CD14-positive monocyte (primary cell): Measurements from ENCODE around the gene HECTD1. TPM values are rescaled to one million over a fixed set of nuclear protein-coding genes. Genes with fewer than 3 reads are reported as not detected.

Experiments
- DNase-seq, 3 donors: peaks; one replicate each; pipeline ENCODE4 v3.0.0-alpha.2; 2011 to 2022
- H2AFZ ChIP-seq: 2 replicates; pipeline ENCODE4 v1.6.0; 2012; ENCODE audit warnings: mild to moderate bottlenecking, low read depth, low read length, inconsistent platforms; ENCODE audit not compliant: insufficient read depth, poor library complexity, severe bottlenecking
- H3K27ac ChIP-seq, 2 donors: 1 replicate in 1 of 2; 2 replicates in 1 of 2; pipeline ENCODE4 v1.5.1; 2012 to 2013; ENCODE audit warnings: low read length in 2 of 2, control low read depth in 1 of 2, inconsistent platforms in 1 of 2, low read depth in 1 of 2, mild to moderate bottlenecking in 1 of 2
- H3K27me3 ChIP-seq, 2 donors: one replicate each; pipeline versions ENCODE4 v1.6.0 to v1.6.1; 2011 to 2013; ENCODE audit warnings: low read length in 2 of 2; ENCODE audit not compliant: control insufficient read depth in 2 of 2, insufficient read depth in 2 of 2
- H3K36me3 ChIP-seq, 2 donors: replicated peaks in 1 of 2; 1 replicate in 1 of 2; 2 replicates in 1 of 2; pipeline versions ENCODE4 v1.5.1 to v1.6.1; 2012 to 2013; ENCODE audit warnings: low read length in 2 of 2, control low read depth in 1 of 2, inconsistent platforms in 1 of 2, mild to moderate bottlenecking in 1 of 2; ENCODE audit not compliant: insufficient read depth in 2 of 2, control insufficient read depth in 1 of 2
- H3K4me1 ChIP-seq, 2 donors: 1 replicate in 1 of 2; 2 replicates in 1 of 2; pipeline versions ENCODE4 v1.5.1 to v1.6.1; 2012 to 2013; ENCODE audit warnings: low read length in 2 of 2, control low read depth in 1 of 2, inconsistent platforms in 1 of 2, mild to moderate bottlenecking in 1 of 2, moderate library complexity in 1 of 2; ENCODE audit not compliant: insufficient read depth in 2 of 2, control insufficient read depth in 1 of 2
- H3K4me2 ChIP-seq: replicated peaks from 2 replicates; pipeline ENCODE3; 2012; ENCODE audit warnings: low read length, moderate library complexity, mild to moderate bottlenecking; ENCODE audit not compliant: poor library complexity, severe bottlenecking; ENCODE audit errors: extremely low read depth
- H3K4me3 ChIP-seq, 3 experiments: fragments of 200-600 bp in 1 of 3; sonication (generic) in 1 of 3; replicated peaks in 1 of 3; 1 replicate in 2 of 3; 2 replicates in 1 of 3; pipeline ENCODE4 v1.5.1; 2011 to 2013; ENCODE audit warnings: low read length in 3 of 3, mild to moderate bottlenecking in 3 of 3, control low read depth in 2 of 3, low read depth in 2 of 3, inconsistent platforms in 1 of 3, moderate library complexity in 1 of 3
- H3K79me2 ChIP-seq: 2 replicates; pipeline ENCODE4 v1.6.0; 2012; ENCODE audit warnings: mild to moderate bottlenecking, control low read depth, inconsistent platforms, low read length, moderate library complexity; ENCODE audit not compliant: insufficient read depth
- H3K9ac ChIP-seq: 2 replicates; pipeline ENCODE4 v1.6.0; 2017; ENCODE audit warnings: low read length, mild to moderate bottlenecking; ENCODE audit not compliant: insufficient read depth, poor library complexity, severe bottlenecking
- H3K9me3 ChIP-seq, 2 donors: replicated peaks in 1 of 2; 1 replicate in 1 of 2; 2 replicates in 1 of 2; pipeline versions ENCODE4 v1.5.1 to v1.6.1; 2012 to 2013; ENCODE audit warnings: low read length in 2 of 2, control low read depth in 1 of 2; ENCODE audit not compliant: control insufficient read depth in 1 of 2, insufficient read depth in 1 of 2
- H4K20me1 ChIP-seq: 2 replicates; pipeline ENCODE4 v1.6.0; 2012; ENCODE audit warnings: mild to moderate bottlenecking, low read length, control low read depth, moderate library complexity; ENCODE audit not compliant: insufficient read depth
- H3K27ac Mint-ChIP-seq, 7 donors: one replicate each; pipeline ENCODE4 v1.8.0; 2020; ENCODE audit warnings: mild to moderate bottlenecking in 7 of 7, mixed read lengths in 7 of 7, moderate library complexity in 6 of 7, inconsistent platforms in 2 of 7
- H3K27me3 Mint-ChIP-seq, 3 donors: one replicate each; pipeline ENCODE4 v1.8.0; 2021 to 2022; ENCODE audit warnings: low read depth in 3 of 3, mild to moderate bottlenecking in 3 of 3, mixed read lengths in 3 of 3, moderate library complexity in 3 of 3, inconsistent platforms in 1 of 3
- H3K36me3 Mint-ChIP-seq, 2 donors: one replicate each; pipeline ENCODE4 v1.8.0; 2020; ENCODE audit warnings: mixed read lengths in 2 of 2, inconsistent platforms in 1 of 2, mild to moderate bottlenecking in 1 of 2
- H3K4me1 Mint-ChIP-seq: one replicate; pipeline ENCODE4 v1.8.0; 2020; ENCODE audit warnings: mild to moderate bottlenecking, mixed read lengths
- H3K4me3 Mint-ChIP-seq, 2 donors: one replicate each; pipeline ENCODE4 v1.8.0; 2020; ENCODE audit warnings: mild to moderate bottlenecking in 2 of 2, mixed read lengths in 2 of 2, moderate library complexity in 1 of 2
- H3K9me3 Mint-ChIP-seq, 7 donors: one replicate each; pipeline ENCODE4 v1.8.0; 2020 to 2022; ENCODE audit warnings: mixed read lengths in 7 of 7, mild to moderate bottlenecking in 6 of 7, moderate library complexity in 6 of 7, inconsistent platforms in 2 of 7
- CTCF ChIP-seq: fragments of 200-600 bp; IDR thresholded peaks from one replicate; pipeline ENCODE4 v1.8.0; 2022; ENCODE audit warnings: antibody characterized with exemption, mild to moderate bottlenecking
- WGBS: methylation state at CpG from one replicate; pipeline ENCODE4 v1.1.5; 2013; ENCODE audit warnings: missing lambda C conversion rate; ENCODE audit not compliant: insufficient coverage; 5-methylcytosine and 5-hydroxymethylcytosine counted together
- intact Hi-C, 2 donors: fragments of 100-400 bp; cut with micrococcal nuclease; formaldehyde crosslinking; loops; one replicate each; pipeline versions ENCODE4 v1.15.0 to v1.15.1; 2023
- polyA minus RNA-seq: library from RNA; depleted of rRNA, polyadenylated mRNA; stranded (reverse); fragments of >200 nt; gene quantifications from 2 replicates; pipeline ENCODE4 v1.2.3, GENCODE V29; 2012
- polyA plus RNA-seq, 3 donors: library from polyadenylated mRNA; depleted of rRNA in 1 of 3; unstranded in 2 of 3; stranded (reverse) in 1 of 3; fragments of 300-500 nt in 2 of 3; fragments of >200 nt in 1 of 3; fragmentation: Illumina TruSeq in 2 of 3; gene quantifications; 1 replicate in 2 of 3; 2 replicates in 1 of 3; pipeline ENCODE4 v1.2.3, GENCODE V29; 2012 to 2021
- total RNA-seq, 12 experiments: library from RNA in 1 of 12; stranded (reverse) in 1 of 12; fragments of 120-200 nt in 1 of 12; gene quantifications; one replicate each; pipeline ENCODE4 v1.2.4 and lab custom pipeline; 2013 to 2026; ENCODE audit warnings: mixed read lengths in 6 of 12, inconsistent platforms in 1 of 12

Gene HECTD1
- 101 TPM for total RNA-seq (2013)
- polyA plus RNA-seq (10 to 100 TPM; 12.7 to 55.9 (median 21.5) TPM), polyA minus RNA-seq (57.8 and 68.5 TPM in 2 replicates), total RNA-seq (lab: John Stamatoyannopoulos, UW) (146 to 366 (median 249) reads per million in 11 experiments)

GRCh38 chr14:31207755-31208545 is at the start of gene HECTD1:
TSS of gene HECTD1 (minus strand) at chr14:31207793. CDS start at chr14:31205936, 1,857 bp downstream.
- no peaks in the 10 kb centered on the region for H3K27me3 ChIP-seq

More at GRCh38 chr14:31207755-31208545, at the start of gene HECTD1:
- Mint-ChIP-seq H3K36me3 (peaks cover 16 to 17% of the 10 kb centered on the region in 2 donors), H3K9me3 (peaks cover 0 to 1% (median 0%) of the 10 kb centered on the region in 7 donors), H3K4me1 (peaks cover 33% of the 10 kb centered on the region), H3K27ac (peak within 1 kb of the TSS; percentile 97 to 100 (median 98)), H3K4me3 (peak within 1 kb of the TSS; percentile 92 to 97), H3K27me3 (peaks cover 0 to 3% (median 0%) of the 10 kb centered on the region in 3 donors)
- H3K36me3 ChIP-seq = peaks cover 4 to 13% of the 10 kb centered on the region in 2 donors
- H2AFZ ChIP-seq = peak within 1 kb of the TSS; percentile 86
- intact Hi-C loops = loop anchor here in 1 of 2 donors (5.0 to 10.0 kb wide), 2 partner anchors 84 to 147 kb away; no protein-coding TSS in a partner anchor
- peak within 1 kb of the TSS; percentile 75 for H3K4me2 ChIP-seq
- H3K27ac ChIP-seq = peak within 1 kb of the TSS; percentile 93 to 99
- peaks cover 42% of the 10 kb centered on the region for H3K79me2 ChIP-seq
- H3K4me3 ChIP-seq = peak within 1 kb of the TSS; percentile 64 to 80 (median 72)
- peak within 1 kb of the TSS; percentile 99 for H3K9ac ChIP-seq
- peaks cover 18 to 26% of the 10 kb centered on the region in 2 donors for H3K4me1 ChIP-seq
- peak; percentile 95 for TF ChIP-seq CTCF
- peaks cover 22% of the 10 kb centered on the region for H4K20me1 ChIP-seq
- WGBS = under 1% methylated on average over 70 of the region's 79 CpGs
- no peaks in the 10 kb centered on the region for H3K9me3 ChIP-seq
- peak; percentile 71 to 83 (median 78) for DNase-seq
